HG03460 (cell line): Measurements from ENCODE around the gene TUBAL3.
"Not testable (repeated sequence)": the region's sequence is repeated elsewhere in the genome, so short reads cannot be mapped to it uniquely, and the experiment has no call there.

ENCODE experiments used
- ATAC-seq: cut with Tn5 transposase; IDR thresholded peaks from one replicate; pipeline ENCODE4 v1.9.1; 2021; ENCODE audit not compliant: unreplicated experiment

The TUBAL3 gene

DNA sequence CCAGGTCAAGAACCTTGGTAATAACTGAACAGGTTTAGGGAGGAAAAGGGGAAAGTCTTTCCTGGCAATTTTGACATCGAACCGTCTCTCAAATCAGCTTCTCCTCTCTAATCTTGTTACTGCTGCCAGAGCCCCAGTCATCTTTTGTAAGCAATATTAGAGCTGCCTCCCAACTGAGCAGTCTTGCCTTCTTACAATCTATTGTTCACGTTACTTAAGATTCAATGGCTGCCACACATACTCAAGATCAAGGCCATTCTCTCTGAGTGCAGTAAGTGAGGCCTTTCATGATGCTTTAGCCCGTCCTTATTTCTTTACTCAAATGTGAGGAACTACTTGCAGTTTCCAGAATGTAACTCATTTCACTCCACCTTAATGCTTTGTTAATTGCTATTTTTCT lies 20.1 kb upstream of the TUBAL3 start:
- no peak for ATAC-seq

DNA sequence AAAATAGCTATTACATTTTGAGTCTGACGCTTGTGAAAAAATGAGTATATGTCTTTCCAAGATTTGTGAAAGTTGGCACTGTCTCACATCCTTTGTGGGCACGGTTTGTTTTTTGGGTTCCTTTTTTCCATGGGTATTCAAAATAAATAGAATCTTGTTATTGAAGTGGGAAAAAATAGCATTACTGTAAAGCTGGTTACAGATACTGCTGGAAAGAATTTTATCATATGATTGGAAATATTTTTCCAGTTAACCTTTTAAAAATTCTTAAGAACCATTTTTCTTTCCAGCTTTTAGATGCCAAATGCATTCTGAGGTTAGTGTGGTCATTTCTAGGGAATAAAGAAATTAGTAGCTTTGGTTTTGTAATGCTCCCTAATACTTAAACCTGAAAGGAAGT lies 19.1 kb upstream of the TUBAL3 start:
- ATAC-seq: no peak

DNA sequence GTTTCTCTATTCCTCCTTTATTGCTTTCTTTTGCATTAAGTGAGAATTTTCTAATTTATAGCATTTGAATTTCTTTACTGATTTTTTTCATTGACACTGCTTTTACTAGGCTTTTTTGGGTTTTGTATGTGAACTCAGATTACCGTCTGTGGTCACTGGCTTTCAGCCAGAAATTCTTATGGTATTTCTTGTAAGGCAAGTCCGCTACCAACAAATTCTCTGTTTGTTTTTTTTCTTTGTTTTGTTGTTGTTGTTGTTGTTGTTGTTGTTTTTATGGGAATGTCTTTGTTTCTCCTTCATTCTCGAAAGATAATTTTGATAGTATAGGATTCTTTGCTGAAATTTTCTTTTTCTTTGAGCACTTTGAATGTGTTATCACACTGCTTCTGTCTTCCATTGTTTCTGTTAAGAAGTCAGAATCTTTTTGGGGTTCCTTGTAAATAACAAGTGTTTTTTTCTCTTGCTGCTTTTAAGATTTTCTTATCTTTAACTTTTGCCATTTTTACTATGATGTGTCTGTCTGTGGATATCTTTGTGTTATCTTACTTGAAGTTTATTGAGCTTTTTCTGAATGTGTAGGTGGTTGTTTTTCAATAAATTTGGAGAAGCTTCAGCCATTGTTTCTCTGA lies 15.0 kb upstream of the TUBAL3 start:
- no peak for ATAC-seq

DNA sequence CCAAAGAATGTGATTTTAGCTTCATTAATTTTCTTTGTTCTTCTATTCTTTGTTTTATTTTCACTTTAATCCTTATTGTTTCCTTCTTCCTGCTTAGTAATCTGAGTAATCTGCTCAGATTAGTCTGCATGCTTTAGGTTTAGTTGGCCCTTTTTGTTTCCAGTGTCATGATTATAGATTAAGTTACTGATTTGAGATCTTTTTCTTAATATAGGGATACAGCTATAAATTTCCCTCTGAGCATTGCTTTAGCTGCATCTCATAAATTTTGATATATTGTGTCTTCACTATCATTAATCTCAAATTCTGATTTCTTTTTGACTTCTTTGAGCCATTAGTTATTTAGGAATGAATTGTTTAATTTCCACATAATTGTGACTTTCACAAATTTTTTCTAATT lies 14.0 kb upstream of the TUBAL3 start:
- ATAC-seq: no peak

- no peak for ATAC-seq
Observed at GRCh38 chr10:5416981-5417380, 12.4 kb upstream of the TUBAL3 start.

GRCh38 chr10:5413012-5413938 lies 8.6 kb upstream of the TUBAL3 start:
- no peak for ATAC-seq

DNA sequence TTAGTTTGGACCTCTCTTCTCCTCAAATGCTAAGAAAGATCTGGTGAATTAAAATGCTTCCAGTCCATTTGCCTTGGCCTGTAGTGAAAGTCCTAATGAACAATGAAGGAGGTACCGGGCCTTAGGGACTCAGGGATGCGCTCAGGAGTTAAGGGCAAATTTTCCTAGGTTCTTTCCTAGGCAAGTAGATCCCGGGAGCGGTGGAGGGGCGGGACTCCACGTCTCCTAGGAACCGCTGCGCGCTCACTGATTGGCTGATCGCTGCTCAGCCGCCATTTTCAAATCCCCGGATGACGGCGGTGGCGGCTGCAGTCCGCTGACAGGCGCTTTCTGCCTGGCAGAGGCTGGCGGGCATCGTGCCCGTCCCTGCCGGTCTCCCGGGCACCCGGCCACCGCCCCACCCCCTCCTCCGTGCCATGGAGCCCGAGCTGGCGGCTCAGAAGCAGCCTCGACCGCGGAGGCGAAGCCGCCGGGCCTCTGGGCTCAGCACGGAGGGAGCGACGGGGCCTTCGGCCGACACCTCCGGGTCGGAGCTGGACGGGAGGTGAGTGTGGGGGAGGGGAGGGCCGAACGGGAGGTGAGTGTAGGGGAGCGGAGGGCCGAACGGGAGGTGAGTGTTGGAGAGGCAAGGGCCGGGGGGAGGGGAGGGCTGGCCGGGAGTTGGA lies 7.8 kb upstream of the TUBAL3 start, which contains the start of gene NET1:
Gene NET1, plus strand, starts transcription at position 281 of the 665 bp plus-strand sequence. Its CDS starts 136 bp downstream, at position 417.
- ATAC-seq: peak; percentile 97

DNA sequence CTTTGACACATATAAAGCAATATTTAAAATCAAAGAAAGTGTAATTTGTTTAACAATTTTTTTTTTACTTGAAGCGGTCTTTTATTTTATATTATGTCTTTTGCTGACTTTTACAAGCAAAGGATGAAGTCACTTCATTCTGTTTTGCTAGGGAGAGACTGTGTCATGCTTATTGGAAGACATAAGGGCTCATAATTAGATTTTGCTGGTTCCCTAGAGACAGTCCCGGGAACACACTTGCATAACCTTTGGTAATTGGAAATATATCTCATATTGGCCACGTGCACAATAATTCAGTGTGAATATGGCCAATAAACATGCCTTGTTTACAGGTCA lies 7.3 kb upstream of the TUBAL3 start:
- peak; percentile 6 for ATAC-seq

- ATAC-seq: not testable (repeated sequence)
Observed at GRCh38 chr10:5410787-5411186, 6.2 kb upstream of the TUBAL3 start.

- no peak for ATAC-seq
Observed at GRCh38 chr10:5406918-5407317, 2.3 kb upstream of the TUBAL3 start.

- ATAC-seq: no peak
Observed at GRCh38 chr10:5402798-5403197, 1.8 kb downstream of the TUBAL3 start.

DNA sequence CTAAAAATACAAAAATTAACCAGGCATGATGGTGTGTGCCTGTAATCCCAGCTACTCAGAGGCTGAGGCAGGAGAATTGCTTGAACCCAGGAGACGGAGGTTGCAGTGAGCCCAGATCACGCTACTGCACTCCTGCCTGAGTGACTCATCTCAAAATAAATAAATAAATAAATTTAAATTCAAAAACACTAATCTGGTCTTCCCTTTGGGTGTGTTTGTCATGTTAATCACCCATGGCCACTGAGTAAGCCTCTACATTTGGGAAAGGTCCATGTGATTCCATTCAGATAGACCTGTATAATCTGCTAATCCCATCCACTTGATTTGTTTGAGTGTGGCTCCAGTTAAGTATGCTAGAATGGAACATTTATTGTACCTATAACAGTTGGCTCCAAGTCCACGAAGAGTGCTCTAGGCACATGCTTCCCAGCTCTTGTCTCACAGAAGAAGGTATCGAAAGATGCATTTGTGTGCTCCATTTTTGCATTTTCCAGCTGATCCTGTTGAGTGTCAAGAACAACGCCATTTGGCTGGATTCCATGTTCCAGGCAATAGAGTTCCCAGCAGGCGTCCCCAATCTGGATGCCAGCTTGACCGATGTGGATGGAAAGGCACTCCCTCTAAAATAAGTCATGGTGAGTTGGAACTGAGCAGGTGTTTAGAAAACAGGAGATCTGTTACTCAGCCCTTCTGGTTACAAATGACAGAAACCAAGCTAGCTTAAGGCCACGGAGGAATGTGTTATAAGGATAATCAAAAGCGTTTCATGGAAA lies 4.0 kb downstream of the TUBAL3 start:
- ATAC-seq: no peak

DNA sequence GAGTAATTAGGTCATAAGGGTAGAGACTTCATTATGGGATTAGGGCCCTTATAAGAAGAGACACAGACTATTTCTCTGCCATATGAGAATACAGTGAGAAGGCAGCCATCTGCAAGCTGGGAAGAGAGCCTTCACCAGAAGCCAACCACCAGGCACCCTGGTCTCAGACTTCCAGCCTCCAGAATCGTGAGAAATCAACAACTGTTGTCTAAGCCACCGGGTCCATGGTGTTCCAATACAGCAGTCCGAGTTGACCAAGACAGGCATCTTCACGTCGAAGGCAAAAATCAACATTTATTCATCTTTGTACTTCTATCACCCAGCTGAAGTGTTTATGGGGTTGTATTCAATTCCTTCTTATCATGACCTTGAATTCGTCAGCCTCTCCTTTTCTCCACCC lies 5.3 kb downstream of the TUBAL3 start:
- no peak for ATAC-seq

DNA sequence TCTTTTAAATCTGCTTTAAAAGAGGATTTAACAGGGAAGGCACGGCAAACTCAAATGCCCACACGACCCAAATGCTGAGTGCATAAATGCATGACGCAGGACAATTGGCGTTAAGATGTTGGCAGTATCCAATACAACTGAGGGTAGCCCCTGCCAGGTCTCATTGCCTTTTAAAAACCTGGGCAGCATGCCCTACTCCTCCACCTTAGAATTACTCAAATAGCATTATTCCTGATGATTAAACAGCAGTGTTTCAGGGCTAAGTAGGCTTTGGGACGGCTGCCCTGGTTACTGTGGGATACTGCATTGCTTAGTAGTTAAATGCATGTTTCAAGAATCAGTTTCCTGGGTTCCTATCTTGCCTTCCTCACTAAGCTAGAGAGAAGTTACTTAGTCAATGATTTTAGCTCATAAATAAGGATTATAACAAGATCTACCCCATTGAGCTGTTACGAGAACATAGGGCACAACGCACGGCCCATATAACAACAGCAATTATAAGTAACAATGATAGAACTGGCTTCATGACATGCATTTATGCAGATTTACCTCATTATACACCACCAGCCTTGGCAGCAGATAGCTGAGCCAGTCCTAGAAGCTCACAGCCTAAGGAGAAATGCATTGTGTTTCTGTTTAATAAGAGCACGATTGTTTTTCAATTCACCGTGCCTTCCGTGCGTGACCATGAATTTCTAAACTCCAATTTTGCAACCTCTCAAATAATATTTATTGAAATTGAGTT lies 7.9 kb downstream of the TUBAL3 start:
- no peak for ATAC-seq

DNA sequence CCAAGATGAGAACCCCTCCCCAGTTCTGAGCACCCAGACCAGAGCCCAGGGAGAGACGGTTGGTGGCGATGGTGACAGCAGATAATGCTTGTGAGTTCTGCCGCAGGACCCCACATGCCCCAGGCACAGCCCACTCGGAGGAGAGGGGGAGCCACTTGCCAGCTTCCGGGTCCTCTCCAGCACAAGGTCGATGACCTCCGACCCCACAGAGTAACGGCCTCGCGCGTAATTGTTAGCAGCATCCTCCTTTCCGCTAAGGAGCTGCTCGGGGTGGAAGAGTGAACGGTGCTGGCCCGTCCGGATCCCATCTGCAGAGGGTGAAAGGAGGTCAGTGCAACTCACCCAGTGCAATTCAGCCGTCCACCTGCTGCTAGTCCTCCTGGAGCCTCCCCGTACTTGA lies 9.5 kb downstream of the TUBAL3 start:
- no peak for ATAC-seq

GRCh38 chr10:5393529-5393928 lies 11.1 kb downstream of the TUBAL3 start:
- no peak for ATAC-seq

- ATAC-seq: no peak
Observed at GRCh38 chr10:5391790-5392189, 12.8 kb downstream of the TUBAL3 start.

DNA sequence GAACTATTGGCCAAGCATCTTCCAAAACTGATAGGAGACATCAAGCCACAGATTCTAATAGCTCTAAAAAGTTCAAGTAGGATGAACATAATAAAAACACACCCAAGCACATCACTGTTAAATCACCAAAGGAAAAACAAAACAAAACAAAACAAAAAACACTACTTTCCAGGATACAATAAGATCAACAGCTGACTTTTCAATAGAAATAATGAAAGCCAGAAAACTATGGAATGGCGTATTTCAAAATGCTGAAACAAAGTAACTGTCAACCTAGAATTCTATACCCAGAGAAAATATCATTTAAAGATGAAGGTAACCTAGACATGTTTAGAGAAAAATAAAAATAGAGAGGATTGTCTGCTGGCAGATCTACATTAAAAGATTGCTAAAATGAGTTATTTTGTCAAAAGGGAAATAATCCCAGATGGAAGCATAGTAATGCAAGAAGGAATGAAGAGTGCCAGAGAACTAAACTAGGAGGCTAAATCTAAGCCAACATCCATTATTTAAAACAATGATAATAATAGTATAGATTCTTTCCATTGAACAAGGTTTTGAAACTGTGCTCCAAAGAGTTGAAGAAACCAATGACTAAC lies 13.9 kb downstream of the TUBAL3 start:
- no peak for ATAC-seq

DNA sequence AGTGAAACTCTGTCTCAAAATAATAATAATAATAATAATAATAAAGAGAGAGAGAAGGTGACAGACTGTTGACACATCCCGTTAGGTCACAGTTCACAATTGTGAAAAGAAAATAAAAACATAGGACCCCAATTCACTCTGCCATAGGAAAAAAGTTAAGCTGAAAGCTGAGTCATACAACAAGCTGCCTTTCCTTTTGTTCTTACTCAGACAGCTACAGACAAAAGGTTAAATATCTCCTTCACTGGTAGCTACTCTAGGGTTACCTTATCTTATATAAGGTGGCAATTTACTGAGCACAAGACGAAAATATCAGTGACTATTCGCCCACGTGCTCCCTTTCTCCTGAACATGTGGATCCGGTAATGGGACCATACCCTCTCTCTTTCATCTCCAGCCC lies 17.5 kb downstream of the TUBAL3 start:
- no peak for ATAC-seq

- ATAC-seq: no peak
Observed at GRCh38 chr10:5385224-5385623, 19.4 kb downstream of the TUBAL3 start.
